Activated T-cell treated with anti-CD3 and anti-CD28 coated beads, Interleukin-2, amount 50 U/mL, for 1 hour (primary cell): ENCODE results near the gene FIS1.
"Not testable (repeated sequence)": the region's sequence is repeated elsewhere in the genome, so short reads cannot be mapped to it uniquely, and the experiment has no call there.

Experiments
- DNase-seq: peaks from one replicate; pipeline ENCODE4 v3.0.0-alpha.2; 2020

FIS1 gene

GRCh38 chr7:101232141-101232850, 12.6 kb downstream of the FIS1 start:
- DNase-seq: no peak

GRCh38 chr7:101231644-101232043, 13.2 kb downstream of the FIS1 start:
- no peak for DNase-seq

GRCh38 chr7:101226721-101227120, 18.2 kb downstream of the FIS1 start:
- no peak for DNase-seq

- no peak for DNase-seq
These were observed 19.2 kb downstream of the FIS1 start for GRCh38 chr7:101225650-101226049.

- no peak for DNase-seq
These were observed 21.4 kb downstream of the FIS1 start for GRCh38 chr7:101223528-101223927.

GRCh38 chr7:101222275-101222830, 22.5 kb downstream of the FIS1 start:
- DNase-seq: no peak

- DNase-seq: no peak
These were observed 24.6 kb downstream of the FIS1 start for GRCh38 chr7:101220295-101220694.

- DNase-seq: no peak
These were observed 26.4 kb downstream of the FIS1 start for GRCh38 chr7:101218236-101219125.

GRCh38 chr7:101217388-101218235, 27.3 kb downstream of the FIS1 start, which contains the start of the genes PLOD3 and ZNHIT1:
Gene PLOD3 (minus strand): TSS chr7:101217581. CDS start chr7:101217274, 307 bp downstream.
Gene ZNHIT1 (plus strand): TSS chr7:101218165. CDS start chr7:101218196, 31 bp downstream.
- peak; percentile 91 for DNase-seq

GRCh38 chr7:101216860-101217387, 28.0 kb downstream of the FIS1 start:
- DNase-seq: no peak

- no peak for DNase-seq
These were observed 28.7 kb downstream of the FIS1 start for GRCh38 chr7:101216001-101216859.

GRCh38 chr7:101212014-101212413, 32.9 kb downstream of the FIS1 start:
- DNase-seq: no peak

GRCh38 chr7:101211501-101211900, 33.4 kb downstream of the FIS1 start:
- no peak for DNase-seq

GRCh38 chr7:101210143-101210542, 34.7 kb downstream of the FIS1 start:
- no peak for DNase-seq

GRCh38 chr7:101208794-101209193, 36.1 kb downstream of the FIS1 start:
- no peak for DNase-seq

GRCh38 chr7:101207459-101207858, 37.4 kb downstream of the FIS1 start:
- no peak for DNase-seq

- no peak for DNase-seq
These were observed 38.2 kb downstream of the FIS1 start for GRCh38 chr7:101206665-101207042.

- DNase-seq: no peak
These were observed 38.8 kb downstream of the FIS1 start for GRCh38 chr7:101205901-101206664.

- not testable (repeated sequence) for DNase-seq
These were observed 40.8 kb downstream of the FIS1 start for GRCh38 chr7:101203740-101204738.
